22Rv1 (cell line): Measurements from ENCODE around the gene TENT5C.

Experiments used
- ZFX ChIP-seq: fragments of 450-650 bp; IDR thresholded peaks from 2 replicates; pipeline ENCODE4 v1.6.1; 2017; ENCODE audit warnings: antibody characterized with exemption, borderline replicate concordance
- TF ChIP-seq, protein P1 (sequence below): fragments of 450-650 bp; IDR thresholded peaks from 2 replicates; pipeline ENCODE4 v1.5.1; 2017; ENCODE audit warnings: mild to moderate bottlenecking

DNA sequence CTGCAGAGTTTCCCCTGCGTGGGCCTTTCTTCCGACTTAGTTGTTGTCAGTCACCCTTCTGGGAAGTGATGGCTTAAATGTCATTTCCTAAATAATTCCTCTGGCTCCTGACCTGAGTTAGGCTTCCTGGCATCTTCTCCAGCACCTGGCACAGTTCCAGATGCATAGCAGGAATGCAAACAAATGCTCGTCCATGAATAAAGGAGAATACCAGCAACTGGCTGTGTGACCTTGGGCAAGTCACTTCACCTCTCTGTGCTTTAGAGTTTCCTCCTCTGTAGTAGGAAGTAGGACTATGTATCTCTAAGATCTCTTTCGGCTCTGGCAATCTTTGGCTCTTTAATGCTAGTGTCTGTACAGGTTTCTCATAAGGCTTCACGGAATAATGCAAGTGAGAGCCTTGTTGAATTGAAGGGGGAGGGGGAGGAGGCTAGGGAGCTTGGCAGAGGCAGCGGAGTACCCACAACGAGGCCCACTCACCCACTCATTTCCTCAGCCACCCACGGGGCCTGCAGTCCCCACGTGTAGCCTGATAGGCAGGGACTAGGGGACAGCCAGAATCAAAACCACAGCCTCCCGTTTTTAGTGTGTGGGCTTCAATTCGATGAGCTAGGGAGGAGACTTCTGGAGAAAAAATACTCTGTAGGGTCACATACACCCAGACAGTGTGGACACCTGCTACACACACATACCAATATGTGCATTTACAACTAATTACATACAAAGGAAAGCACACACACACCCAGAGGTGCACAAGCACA, 48.1 kb downstream of the TENT5C start:
- TF ChIP-seq, protein P1, sequence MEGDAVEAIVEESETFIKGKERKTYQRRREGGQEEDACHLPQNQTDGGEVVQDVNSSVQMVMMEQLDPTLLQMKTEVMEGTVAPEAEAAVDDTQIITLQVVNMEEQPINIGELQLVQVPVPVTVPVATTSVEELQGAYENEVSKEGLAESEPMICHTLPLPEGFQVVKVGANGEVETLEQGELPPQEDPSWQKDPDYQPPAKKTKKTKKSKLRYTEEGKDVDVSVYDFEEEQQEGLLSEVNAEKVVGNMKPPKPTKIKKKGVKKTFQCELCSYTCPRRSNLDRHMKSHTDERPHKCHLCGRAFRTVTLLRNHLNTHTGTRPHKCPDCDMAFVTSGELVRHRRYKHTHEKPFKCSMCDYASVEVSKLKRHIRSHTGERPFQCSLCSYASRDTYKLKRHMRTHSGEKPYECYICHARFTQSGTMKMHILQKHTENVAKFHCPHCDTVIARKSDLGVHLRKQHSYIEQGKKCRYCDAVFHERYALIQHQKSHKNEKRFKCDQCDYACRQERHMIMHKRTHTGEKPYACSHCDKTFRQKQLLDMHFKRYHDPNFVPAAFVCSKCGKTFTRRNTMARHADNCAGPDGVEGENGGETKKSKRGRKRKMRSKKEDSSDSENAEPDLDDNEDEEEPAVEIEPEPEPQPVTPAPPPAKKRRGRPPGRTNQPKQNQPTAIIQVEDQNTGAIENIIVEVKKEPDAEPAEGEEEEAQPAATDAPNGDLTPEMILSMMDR = no peak
- no peak for TF ChIP-seq ZFX
